Measurements from ENCODE around the gene GFOD2. TPM values are rescaled to one million over a fixed set of nuclear protein-coding genes. Genes with fewer than 3 reads are reported as not detected.

The GFOD2 gene
- total RNA-seq (2021; fragmentation: NEBNext Ultra II Directional; extraction: Animal tissue kit (Norgen Biotek cat#: 25700)) (33.2 and 35.4 TPM in 2 replicates), polyA plus RNA-seq (2011; rRNA removed) (21.4 and 24.5 TPM in 2 replicates), polyA minus RNA-seq (2011; rRNA and poly(A)+ RNA removed) (24.8 and 31.2 TPM in 2 replicates)
- polyA plus RNA-seq (2011; cell fraction: cytosol; rRNA removed), result 24.8 TPM
- 23.9 TPM for polyA plus RNA-seq (2011; cell fraction: nucleus; rRNA removed)
- 24.6 to 30.0 TPM (median 28.6 TPM) in 4 replicates for polyA plus RNA-seq (2012, experiment 1 of 2)
- polyA plus RNA-seq (2012, experiment 2 of 2), result 19.7 TPM
- 18.1 TPM for polyA plus RNA-seq (2013, experiment 1 of 2)
- polyA plus RNA-seq (2013, experiment 2 of 2), result 17.9 TPM
- polyA minus RNA-seq (2011; cell fraction: cytosol; rRNA and poly(A)+ RNA removed), result 20.7 TPM
- 16.6 TPM for polyA minus RNA-seq (2011; cell fraction: nucleus; rRNA and poly(A)+ RNA removed)
- long read RNA-seq, experiment 1, transcript GFOD2-201 (3 exons, 2,126 nt), result major isoform, 9 of 17 reads
- long read RNA-seq, experiment 1, partial matches to known transcripts, result 4 of 17 reads
- long read RNA-seq, experiment 1, other reads (novel, unspliced or antisense), result 0 of 17 reads
- long read RNA-seq, experiment 2, full-length matches to known transcripts, result 31 of 32 reads
- long read RNA-seq, experiment 2, partial matches to known transcripts, result 0 of 32 reads
- long read RNA-seq, experiment 2, other reads (novel, unspliced or antisense), result 1 of 32 reads

GRCh38 chr16:67719048-67719777, at the start of gene GFOD2:
Gene GFOD2 (minus strand): TSS chr16:67719316. CDS start chr16:67685715, 33,601 bp downstream.
- 0 out of 2 replicates have a peak within 1 kb of the TSS, but pooled peaks have one; percentile 6 for H3K27ac ChIP-seq (ENCODE audit: low read depth, low read length)
- 1% methylated on average over 53 of the region's 59 CpGs; no CpG with 5 or more reads in 1 of the 2 experiments for WGBS, 2 experiments (ENCODE audit: extremely low coverage in 1 of 2, insufficient coverage in 1 of 2, insufficient read length in 1 of 2, insufficient replicate concordance in 2 of 2, low coverage in 1 of 2, low lambda C conversion rate in 2 of 2, missing lambda C conversion rate in 1 of 2)
- TF ChIP-seq GABPA (IDR thresholded peaks at IDR 0.05; ENCODE audit: borderline replicate concordance, insufficient read depth, low read length) (0 out of 2 replicates have a peak, but pooled peaks have one; percentile 16), POLR2A (IDR thresholded peaks at IDR 0.05; ENCODE audit: control extremely low read depth in 1 of 2, low read depth in 2 of 2, low read length in 2 of 2) (peak in 1 of 2 experiments; percentile 68; a peak in 2 of 3 replicates), E2F6 (IDR thresholded peaks at IDR 0.05) (no peak), SIRT6 (IDR thresholded peaks at IDR 0.05; ENCODE audit: low read length) (no peak), SIN3A (conservative IDR thresholded peaks at IDR 0.05 in 1 of 2, IDR thresholded peaks at IDR 0.05 in 1 of 2; ENCODE audit: low read depth in 1 of 2, low read length in 2 of 2) (peak in 1 of 2 experiments; percentile 36; a peak in 2 of 4 replicates), BCL11A (IDR thresholded peaks at IDR 0.05; ENCODE audit: low read depth in 2 of 2, low read length in 2 of 2) (no peak), RFX5 (IDR thresholded peaks at IDR 0.05; ENCODE audit: borderline replicate concordance, low read depth, low read length) (no peak)

More at GRCh38 chr16:67719048-67719777, at the start of gene GFOD2:
- no peak within 1 kb of the TSS for H3K14ac ChIP-seq (ENCODE audit: insufficient read length)
- H2AK5ac ChIP-seq (ENCODE audit: low read depth, low read length), result peak within 1 kb of the TSS; percentile 68; the same call in 1 of the 2 replicates
- CTCF ChIA-PET (ENCODE audit: partially characterized antibody), result interaction anchor here (0.7 to 5.8 kb wide), 6 partner anchors 11 to 199 kb away, joined by 3 to 34 read pairs (median 3); no protein-coding TSS in a partner anchor
- peaks cover 16% of the 10 kb centered on the region for H3K23me2 ChIP-seq (ENCODE audit: low read depth, low read length)
- peak within 1 kb of the TSS; percentile 72; the same call in 1 of the 2 replicates for H4K8ac ChIP-seq (ENCODE audit: extremely low read depth, insufficient read depth, low read length)
- H3K18ac ChIP-seq (ENCODE audit: extremely low read depth, low read length), result peak within 1 kb of the TSS; percentile 86
- H3K79me2 ChIP-seq (ENCODE audit: control insufficient read depth in 1 of 2, insufficient read depth in 2 of 2, low read length in 2 of 2), result peaks cover 3 to 43% of the 10 kb centered on the region in 2 experiments; a peak in 3 of 4 replicates
- H2BK5ac ChIP-seq (ENCODE audit: low read depth, low read length), result peak within 1 kb of the TSS; percentile 92
- H3K4me1 ChIP-seq (replicated peaks in 1 of 4; ENCODE audit: control insufficient read depth in 3 of 4, insufficient read depth in 4 of 4, low read length in 3 of 4), result peaks cover 0 to 10% (median 5%) of the 10 kb centered on the region in 4 experiments; a peak in 4 of 7 replicates
- peak within 1 kb of the TSS; percentile 95 to 99 for H3K4me2 ChIP-seq (ENCODE audit: insufficient read depth in 1 of 2, low read depth in 2 of 2, low read length in 2 of 2)
- no peak within 1 kb of the TSS for H3K4ac ChIP-seq (replicated peaks; ENCODE audit: insufficient read length, low read depth, low read length)
- H3K23ac ChIP-seq (ENCODE audit: insufficient read length), result no peak within 1 kb of the TSS
- H3K36me3 ChIP-seq (ENCODE audit: control insufficient read depth in 2 of 4, insufficient read depth in 4 of 4, low read length in 3 of 4), result no peaks in the 10 kb centered on the region
- FAIRE-seq (no peak), DNase-seq (ENCODE audit: low read depth in 1 of 2, low spot score in 2 of 2) (peak; percentile 89 to 100)
- H3K9ac ChIP-seq (replicated peaks in 1 of 4; ENCODE audit: extremely low read depth in 1 of 4, low read depth in 3 of 4, low read length in 3 of 4), result peak within 1 kb of the TSS; percentile 71 to 89 (median 76)
- POLR2A ChIA-PET (ENCODE audit: partially characterized antibody), result interaction anchor here (0.8 to 2.5 kb wide), 14 partner anchors 9 to 516 kb away, joined by 3 to 16 read pairs (median 3); partner anchors contain the start of genes RANBP10 and TSNAXIP1
- no peak within 1 kb of the TSS for H2BK120ac ChIP-seq (replicated peaks; ENCODE audit: low read depth, low read length)
- H3K79me1 ChIP-seq (ENCODE audit: low read depth, low read length), result no peaks in the 10 kb centered on the region; the same call in 1 of the 2 replicates
- peak within 1 kb of the TSS; percentile 84 to 91 (median 90) for H3K4me3 ChIP-seq (ENCODE audit: extremely low read depth in 1 of 4, insufficient read depth in 2 of 4, low read depth in 3 of 4, low read length in 4 of 4)
- H4K91ac ChIP-seq (replicated peaks; ENCODE audit: insufficient read length, low read length), result peak within 1 kb of the TSS; percentile 47
- peak within 1 kb of the TSS; percentile 65 for H4K5ac ChIP-seq (ENCODE audit: insufficient read length, low read depth, low read length)
- no peaks in the 10 kb centered on the region for H3K9me3 ChIP-seq (ENCODE audit: insufficient read depth in 2 of 2, low read depth in 1 of 2, low read length in 1 of 2)
- peaks cover 0 to 1% of the 10 kb centered on the region in 2 experiments for H4K20me1 ChIP-seq (replicated peaks in 1 of 2; ENCODE audit: control insufficient read depth in 1 of 2, insufficient read depth in 2 of 2, low read length in 2 of 2)
- peak within 1 kb of the TSS; percentile 89 for H2AFZ ChIP-seq (ENCODE audit: low read length)
- H2BK15ac ChIP-seq (ENCODE audit: low read length), result peak within 1 kb of the TSS; percentile 36; the same call in 1 of the 2 replicates
- no peak within 1 kb of the TSS for H3K56ac ChIP-seq (replicated peaks; ENCODE audit: insufficient read length, low read depth, low read length)
- peak within 1 kb of the TSS; percentile 62; the same call in 1 of the 2 replicates for H2BK12ac ChIP-seq (ENCODE audit: low read depth, low read length)
- H3K27me3 ChIP-seq (replicated peaks in 1 of 4; ENCODE audit: control insufficient read depth in 3 of 4, extremely low read depth in 1 of 4, insufficient read depth in 3 of 4, low read length in 3 of 4), result no peaks in the 10 kb centered on the region; a peak in 1 of 7 replicates
- H2BK20ac ChIP-seq (ENCODE audit: low read length), result no peak within 1 kb of the TSS

All from H1 (cell line).